NCI-H82 treated with DMSO at 0.1 percent for 48 hours (cell line): ENCODE data around the gene SGCD.

ENCODE experiments used
- DNase-seq: peaks from one replicate; lab custom pipeline; 2025; ENCODE audit not compliant: unreplicated experiment; lab: John Stamatoyannopoulos, UW

Gene SGCD

DNA sequence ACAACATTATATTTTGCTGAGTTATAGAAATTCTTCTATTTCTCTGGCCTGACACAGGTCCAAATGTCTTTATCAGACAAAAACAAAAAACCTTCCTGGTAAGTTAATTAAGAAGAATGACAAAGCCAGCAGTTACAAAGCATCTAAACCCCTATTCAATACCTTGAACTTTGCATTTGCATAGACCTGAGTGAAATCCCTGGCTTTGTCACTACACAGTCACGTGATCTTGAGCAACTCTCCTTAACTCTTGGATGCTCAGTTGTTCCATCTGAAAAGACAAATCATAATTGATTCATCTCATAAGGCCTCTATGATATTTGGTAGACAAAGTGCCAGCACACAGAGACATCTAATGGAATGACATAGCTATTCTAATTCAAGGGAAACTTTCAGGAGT, 356.5 kb downstream of the SGCD start:
- no peak for DNase-seq

DNA sequence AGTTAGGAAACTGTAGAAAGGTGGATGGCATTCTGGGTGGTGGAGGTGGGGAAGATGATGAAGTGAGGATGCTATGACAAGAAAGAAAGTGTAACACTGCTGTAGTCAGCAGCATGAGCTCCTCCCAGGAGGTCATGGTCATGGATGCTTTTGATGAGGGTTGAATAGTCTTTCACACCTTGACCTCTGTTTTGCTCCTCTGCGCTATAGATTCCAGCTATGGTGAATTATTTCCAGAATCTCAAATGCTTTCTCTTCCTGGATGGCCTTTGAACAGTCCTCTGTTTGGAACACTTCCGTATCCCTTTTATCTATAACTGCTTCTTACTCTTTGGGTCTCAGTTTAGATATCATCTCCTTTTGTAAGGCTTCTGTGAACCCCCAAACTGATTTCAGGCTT, 357.3 kb downstream of the SGCD start:
- DNase-seq: no peak

DNA sequence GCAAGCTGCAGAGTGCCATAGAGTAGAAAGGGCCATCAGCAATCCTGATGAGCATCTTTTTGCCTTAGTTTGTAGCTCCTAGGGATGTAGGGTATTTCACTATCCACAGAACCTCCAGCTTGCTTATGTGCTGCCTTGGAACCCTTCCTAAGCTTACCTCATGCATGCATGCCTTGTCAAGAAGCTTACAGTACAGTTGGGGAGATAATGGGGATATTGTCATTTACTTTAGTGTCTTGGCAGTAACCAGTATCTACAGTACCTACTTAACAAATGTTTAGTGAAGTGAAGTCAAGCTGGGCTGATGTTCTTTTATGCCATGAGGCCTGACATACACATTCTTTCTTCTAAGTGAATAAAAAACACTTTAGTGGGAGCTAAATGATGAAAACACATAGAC, 358.5 kb downstream of the SGCD start:
- no peak for DNase-seq

DNA sequence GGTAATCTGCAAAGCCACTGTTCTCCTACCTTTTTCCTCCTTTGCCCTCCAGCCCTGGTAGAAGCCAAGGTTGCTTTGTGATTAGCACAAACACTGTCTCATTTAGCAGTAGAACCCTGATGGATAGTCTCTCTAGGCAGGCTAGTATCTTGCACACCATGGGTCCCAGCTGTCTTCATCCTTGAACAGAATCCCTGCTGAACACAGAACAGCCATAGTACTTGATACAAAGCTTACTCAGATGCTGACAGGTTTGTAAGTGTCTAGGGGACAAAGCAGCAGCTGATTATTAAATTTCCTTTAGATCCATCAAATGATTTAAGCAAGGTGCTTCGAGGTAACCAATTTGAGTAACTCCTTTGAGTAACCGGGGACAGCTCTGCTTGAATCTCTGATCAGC, 359.4 kb downstream of the SGCD start:
- no peak for DNase-seq

DNA sequence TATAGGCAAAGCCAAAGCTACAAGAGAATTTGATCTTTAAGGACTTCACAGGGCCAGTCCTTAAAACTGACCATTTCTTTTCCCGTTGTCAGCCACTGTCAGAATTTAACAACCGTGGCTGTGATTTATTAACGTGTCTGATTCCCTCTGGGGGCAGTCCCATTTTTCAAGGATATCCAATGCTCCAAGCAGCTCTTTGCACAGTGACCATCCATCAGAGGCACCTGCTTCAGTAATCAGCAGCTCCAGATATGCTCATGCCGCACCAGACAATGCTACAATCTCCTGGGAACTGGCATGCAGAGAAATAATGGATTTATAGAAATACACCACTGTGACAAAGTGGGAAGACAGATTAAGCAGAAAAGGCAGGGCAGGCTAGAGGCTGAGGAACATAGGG, 359.8 kb downstream of the SGCD start:
- DNase-seq: no peak

DNA sequence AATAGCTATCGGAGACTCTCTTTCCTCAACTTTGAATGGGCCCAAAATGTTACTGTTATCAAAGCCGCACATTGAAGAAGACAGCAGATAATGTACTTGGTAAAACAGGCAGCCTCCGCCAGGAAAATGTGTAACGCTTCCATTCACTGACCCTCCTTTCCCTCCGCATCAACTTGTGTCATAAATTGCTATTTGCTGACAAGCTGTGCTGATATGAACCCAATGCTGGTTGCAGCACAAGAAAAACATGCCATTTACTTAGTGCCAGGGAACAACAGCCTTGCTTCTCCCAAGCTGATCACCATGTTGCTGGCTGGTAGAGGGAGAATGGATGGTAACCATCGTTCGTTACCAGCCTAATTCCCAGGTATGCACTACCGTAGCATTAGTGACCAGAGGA, 360.6 kb downstream of the SGCD start:
- DNase-seq: no peak

DNA sequence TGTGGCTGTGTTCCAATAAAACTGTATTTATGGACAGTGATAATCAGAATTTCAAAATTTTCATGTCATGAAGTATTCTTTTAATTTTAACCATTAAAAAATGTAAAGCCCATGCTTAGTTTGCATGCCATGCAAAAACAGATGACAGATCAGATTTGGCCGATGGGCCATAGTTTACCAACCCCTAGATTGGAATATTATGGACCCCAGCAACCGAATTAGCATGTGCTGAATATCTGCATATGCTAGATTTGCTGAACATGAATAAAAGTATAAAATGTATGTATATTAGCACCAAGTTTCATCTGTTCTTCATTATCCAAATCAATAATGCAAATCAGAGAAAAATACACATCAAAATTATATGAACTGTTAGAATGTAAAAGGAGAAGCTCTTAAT, 364.6 kb downstream of the SGCD start:
- no peak for DNase-seq

DNA sequence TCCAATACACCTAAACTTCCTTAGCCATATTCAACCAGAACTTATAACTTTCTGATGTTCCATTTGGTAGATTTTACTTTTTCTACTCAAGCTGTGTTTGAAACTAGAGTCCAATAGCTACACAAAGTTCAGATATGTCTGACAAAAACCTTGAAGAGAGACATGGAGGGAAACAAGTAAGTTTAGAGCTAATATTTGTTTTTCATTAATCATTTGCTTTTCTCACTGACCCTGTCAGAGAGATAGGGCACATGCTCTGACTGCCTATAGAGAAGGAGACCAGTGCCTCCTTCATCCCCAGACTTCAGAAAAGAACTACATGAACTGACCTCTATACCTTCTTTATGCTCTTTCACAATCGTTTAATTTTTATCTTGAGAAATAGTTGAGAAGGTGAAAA, 366.1 kb downstream of the SGCD start:
- no peak for DNase-seq

DNA sequence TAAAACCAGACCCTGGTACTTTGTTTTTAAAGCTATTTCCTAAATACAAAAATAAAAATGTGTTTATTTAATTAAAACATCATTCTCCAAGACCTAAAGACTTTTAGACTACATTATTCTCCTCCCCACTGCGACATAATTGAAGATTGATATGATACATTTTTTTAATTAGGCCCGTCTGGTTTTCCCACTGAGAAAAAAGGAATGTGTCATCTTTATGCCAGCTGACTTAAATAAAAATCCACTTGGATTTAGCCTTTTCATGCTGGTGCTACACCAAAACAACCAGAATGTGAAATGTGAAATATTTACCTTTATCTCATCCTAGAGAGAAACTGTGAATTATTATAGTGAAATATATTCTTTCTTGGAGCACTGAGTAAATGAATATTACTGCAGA, 367.6 kb downstream of the SGCD start:
- DNase-seq: no peak

DNA sequence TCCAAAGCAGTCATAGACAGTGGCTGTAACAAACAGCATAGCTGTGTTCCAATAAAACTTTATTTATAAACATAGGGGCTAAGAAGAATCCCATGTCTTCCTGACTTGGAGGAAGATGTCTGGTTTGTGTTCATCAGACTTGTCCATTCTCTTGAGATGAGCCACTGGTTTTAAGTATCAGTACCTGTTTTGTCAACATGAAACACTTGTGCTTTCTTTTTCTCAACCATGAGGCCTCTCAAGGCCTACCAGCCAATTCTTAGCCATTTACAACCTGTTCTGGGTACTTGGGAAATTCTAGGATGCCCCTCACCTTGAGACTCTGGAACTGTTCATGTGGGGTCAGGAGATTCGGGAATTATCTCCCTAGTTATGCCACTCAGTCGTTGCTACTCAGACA, 368.8 kb downstream of the SGCD start:
- DNase-seq: no peak

DNA sequence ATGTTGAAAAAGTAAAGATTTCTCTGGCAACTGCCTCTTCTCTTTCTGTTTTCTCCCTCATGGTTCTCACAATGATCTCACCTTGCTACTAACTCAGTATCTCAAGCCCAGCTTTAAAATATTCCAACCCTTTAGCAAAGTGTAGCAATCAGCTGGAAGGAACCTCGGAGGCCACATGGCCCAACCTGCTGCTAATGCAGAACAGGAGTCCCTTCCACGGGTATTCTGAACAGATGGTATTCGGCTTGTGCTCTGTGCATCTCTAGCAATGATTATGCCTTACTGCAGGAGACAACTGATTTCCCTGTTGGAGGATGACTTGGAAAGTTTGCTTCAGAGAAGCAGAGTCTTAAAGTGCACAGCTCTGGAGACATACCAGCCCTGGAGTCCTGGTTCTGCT, 371.4 kb downstream of the SGCD start:
- no peak for DNase-seq

DNA sequence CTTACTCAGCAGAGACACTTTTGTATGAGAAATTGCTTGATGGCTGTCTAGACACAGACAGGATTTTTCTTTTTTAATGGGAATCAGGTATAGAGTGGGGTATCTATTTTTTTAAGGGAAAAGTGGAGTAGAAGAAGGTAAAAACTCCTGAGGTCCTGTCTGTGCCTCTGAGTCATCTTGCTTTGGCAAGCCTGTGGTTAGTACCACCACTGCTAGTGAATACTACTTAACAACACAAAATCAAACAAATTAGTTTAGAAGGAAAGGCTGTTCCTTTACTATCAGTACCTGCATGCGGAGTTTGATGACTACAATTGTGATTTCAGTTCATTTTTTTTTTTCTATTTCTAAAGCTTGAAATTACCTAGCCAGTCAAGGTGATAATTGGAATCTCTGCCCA, 372.2 kb downstream of the SGCD start:
- no peak for DNase-seq

DNA sequence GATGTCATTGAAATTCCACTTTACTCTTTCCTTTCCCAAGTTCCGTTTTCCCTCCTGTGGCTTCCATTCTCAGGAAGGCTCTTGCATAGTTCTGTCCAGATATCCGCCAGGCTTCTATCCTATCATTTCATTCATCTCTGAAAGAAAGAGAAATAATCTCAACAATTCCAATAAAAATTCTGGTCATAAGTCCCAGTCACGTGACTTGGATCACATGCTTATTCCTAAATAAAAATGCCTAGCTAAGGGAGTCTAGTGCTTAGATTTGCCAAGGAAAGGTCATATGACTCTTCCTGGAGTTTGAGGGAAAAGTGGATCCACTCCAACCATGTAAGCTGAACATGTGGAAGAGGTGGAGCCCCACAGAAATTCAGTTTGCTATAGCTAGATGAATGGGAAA, 377.2 kb downstream of the SGCD start:
- no peak for DNase-seq

DNA sequence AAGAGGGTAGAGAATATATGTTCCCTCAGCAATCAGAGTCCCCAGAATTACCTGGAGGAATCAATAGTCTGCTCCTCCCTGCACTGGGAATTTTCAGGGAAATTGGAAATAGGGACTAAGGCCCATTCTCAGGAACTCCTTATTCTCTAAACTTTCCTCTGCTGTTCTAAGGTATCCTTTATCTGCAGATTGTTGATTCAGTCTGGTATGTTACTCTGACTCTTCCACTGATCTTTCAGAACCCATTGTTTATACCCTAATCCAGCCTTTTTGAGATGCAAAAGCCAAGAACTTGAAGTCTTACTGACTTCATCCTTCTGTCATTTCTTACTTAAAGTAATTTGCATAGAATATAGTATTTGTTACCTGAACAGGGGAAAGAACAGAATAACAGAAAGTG, 379.7 kb downstream of the SGCD start:
- DNase-seq: no peak

DNA sequence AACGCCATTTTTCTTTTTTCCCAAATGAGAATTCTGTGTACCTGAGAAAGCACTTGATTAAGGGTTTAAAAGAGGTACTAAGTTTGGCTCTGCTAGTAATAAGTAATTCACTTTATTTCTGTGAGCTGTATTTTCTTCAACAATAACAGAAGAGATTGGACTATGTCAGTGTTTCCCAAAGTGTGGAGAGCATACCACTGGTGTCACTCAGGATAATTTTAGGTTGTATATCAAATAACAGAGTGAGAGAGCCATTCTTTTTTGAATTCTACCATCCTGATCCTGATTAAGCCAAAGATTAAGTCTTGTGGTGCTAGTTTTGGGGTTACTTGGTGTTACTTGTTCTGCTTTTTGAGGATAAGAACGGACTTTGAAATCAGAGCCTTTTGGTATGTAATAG, 380.8 kb downstream of the SGCD start:
- no peak for DNase-seq

DNA sequence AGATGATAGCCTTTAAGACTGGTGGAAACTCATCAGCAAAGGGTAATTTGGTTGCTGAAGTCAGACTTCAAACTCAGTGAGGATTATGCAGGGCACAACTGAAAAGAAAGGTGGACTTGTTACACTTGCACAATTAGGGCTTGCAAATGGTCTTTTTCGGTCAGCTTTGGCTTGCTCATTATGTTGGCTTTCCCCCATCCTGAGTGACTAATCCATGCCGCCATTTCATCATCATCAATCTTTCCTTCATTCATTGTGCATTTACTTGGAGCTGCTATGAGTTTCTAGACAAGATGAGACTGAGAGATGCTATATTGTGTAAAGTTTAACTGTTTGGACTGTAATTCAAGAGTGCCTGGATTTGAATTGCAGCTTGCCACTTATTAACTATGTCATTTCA, 388.3 kb downstream of the SGCD start:
- no peak for DNase-seq

DNA sequence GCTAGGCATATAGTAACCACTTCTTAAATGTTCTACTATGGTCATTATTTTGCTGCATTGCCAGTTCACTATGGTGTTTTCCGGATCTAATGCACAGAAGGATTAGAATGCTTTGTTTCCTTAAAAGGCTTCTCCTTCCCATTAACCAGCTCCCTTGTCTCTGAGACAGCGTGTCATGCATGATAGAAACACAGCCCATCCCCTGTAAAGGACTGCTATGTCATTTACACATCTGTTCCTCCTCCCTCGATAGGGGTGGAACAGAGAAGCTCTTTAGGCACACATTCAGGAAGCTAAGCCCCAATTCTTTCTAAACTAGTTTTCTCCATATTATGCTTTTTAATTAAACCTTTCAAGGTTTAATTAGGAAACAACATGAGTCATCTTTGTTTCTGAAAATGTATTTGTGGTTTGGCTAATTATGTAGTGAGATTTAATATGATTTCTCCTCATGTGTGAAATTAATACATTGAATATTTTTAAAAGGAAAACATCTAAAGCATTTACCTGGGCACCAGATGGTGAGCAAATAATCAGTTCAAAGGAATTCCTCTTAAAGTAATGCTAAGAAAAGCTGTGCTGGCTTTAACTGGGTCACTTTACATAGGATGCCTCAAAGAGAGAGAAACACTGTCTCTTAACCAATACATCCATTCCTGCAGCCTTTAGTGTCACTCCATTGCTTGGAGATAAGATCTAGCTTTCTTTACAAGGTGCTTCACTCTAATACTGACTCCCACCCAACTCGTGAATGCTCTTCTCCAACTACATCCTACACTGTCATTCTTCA, 389.8 kb downstream of the SGCD start:
- DNase-seq: peak; percentile 35

DNA sequence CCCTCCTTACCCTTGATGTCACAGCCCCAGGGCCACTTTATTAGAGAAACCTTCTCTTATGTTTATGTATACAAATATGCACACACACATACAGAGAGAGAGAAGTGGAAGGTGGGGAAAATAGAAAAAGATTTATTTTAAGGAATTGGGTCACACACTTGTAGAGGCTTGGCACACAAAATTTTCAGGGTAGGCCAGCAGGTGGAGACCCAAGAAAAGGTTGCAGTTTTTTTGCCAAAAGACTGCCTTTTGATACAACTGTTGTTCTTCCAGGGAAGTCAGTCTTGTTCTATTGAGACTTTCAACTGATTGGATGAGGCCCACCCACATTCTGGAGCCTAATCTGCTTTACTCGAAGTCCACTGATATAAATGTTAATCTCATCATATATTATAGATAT, 392.0 kb downstream of the SGCD start:
- no peak for DNase-seq

DNA sequence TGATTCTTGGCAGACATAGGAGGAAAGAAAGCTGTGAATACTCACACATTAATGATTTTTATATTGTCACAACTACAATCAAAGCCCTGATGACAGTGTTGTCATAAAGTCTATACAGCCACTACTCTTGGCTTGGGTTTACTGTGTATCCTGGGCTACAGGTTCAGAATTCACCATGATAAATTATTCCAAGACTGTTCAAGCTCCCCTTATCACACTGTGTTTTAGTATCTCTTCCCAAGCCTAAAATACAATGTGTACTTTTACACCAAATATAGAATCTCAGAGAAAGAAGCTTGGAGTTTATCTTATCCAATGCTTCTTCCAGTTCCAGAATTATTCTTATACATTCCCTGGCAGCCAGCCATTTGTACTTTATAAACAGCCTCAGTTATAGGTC, 395.4 kb downstream of the SGCD start:
- DNase-seq: no peak

DNA sequence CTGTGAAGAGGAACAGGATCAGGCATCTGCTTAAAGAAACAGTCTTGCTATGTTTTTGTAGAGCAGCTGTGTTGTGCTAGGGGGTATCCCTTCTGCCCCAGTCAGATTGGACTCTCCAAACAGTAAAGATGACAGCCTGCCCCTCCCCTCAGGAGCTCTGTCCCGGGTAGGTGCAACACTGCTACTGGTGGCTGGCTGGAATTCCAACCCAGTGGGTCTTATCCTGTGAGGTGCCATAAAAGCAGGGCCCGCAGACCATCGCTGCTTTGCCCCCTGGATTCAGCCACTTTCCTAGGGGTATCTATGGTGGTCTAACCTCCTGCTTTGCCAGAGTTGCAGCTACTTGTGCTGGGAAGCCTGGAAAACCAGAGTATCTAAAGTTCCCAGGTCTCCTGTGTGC, 408.5 kb downstream of the SGCD start:
- DNase-seq: no peak

DNA sequence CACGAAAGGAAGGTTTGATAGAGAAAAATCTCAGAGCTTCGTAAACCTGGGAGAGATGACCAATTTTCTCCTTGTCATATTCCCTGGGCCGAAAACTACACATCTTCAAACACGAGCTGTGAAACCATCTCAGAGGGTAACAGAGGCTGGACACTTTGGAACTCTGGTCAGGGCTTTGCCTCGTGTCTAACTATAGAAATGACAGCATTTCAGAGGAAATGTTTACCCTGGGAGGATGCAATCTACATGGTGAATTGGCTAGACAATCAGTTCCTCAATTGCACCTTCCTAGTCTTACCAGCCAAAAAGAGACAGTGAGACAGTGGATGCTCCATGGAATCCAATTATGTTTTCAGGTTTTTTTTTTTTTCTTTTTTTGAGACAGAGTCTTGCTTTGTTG, 414.6 kb downstream of the SGCD start:
- DNase-seq: no peak

DNA sequence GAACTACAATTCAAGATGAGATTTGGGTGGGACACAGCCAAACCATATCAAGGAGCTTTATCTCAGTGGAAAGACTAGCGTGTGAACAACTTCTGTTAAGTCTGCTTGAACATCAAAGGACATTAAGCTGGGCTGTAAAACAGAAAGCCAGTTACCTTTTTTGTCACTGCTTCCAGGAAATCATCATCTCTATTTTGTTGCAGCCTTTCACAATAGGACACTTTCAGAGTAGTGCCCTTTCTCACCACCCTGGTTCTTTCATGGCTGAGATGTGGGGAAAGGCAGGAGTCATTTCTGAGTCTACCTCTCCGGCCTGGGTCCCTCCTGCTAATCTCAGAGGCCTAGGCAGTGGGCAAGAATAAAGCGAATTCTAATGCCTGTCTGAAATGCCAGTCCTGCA, 426.9 kb downstream of the SGCD start:
- no peak for DNase-seq

DNA sequence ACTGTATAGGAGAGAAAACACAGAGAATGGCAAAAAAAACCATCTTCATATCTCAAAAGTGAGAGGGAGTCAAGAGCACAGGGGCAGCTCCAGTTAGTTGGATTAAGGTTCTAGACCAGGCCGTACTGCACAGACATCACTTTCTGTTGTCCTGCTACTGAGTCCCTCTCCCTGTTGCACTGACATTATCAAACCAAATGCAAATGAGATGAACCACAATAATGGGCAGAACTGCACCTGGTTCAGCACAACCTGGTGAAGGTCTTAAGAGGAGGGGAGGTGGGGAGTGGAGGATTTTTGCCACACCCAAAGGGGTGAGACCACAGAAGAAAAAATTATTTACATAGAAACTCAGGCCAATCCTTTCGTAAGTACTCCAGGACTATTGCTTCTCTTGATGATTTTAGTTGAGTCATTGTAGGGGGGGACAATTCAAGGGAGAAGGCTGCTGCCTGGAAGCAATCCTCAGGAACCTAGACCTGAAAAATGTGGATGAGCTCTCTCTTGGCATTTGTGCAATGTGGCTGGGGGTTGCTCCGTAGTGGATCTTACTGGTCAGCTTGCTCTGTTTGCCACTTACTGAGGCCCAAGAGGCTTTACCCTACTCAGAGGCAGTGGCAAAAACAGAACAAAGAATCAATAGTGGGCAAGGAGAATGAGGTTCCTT, 428.6 kb downstream of the SGCD start:
- DNase-seq: no peak
